Spleen (tissue), 7 donors: ENCODE results near the gene LRP1B.

Source experiments
- POLR2AphosphoS5 ChIP-seq, 3 donors: sonication (generic); formaldehyde crosslinking; IDR thresholded peaks; one replicate each; pipeline ENCODE4 v1.5.1; 2017; ENCODE audit warnings: antibody characterized with exemption in 3 of 3
- TF ChIP-seq, protein P1 (sequence below), 11 experiments: fragments of 200-600 bp in 7 of 11; fragments of 450-650 bp in 4 of 11; sonication (generic) in 4 of 11; IDR thresholded peaks in 8 of 11; conservative IDR thresholded peaks in 3 of 11; 1 replicate in 7 of 11; 2 replicates in 4 of 11; pipeline versions ENCODE4 v1.4.0 to v1.8.0; 2016 to 2021; ENCODE audit warnings: antibody characterized with exemption in 11 of 11, inconsistent platforms in 4 of 11, mild to moderate bottlenecking in 1 of 11
- donor health status: DM: no; HTN: no; CAD: no; lungs with moderate emphysema.
- donor health status: DM: no; HTN: no; CAD: no.
- donor health status: DM: no; HTN: no; CAD: no.

DNA sequence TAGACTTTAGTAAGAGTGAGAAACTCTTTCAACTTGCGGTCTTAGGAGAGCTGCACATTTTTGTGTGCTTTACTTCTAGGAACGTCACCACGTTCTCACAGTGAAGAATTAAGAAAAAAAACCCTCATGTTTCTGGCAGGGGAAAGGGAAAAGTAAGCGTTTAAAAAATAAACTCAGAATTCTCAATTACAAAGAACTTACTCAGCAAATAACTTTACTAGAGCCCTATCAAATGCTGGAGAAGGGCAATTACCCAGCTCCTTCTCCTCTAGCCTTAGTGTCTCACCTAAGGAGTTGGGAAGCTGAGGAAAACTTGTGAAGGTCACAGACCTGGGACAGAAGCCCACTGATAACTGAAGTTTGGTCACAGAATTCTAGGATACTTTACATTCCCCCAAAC lies 1500.3 kb downstream of the LRP1B start:
- TF ChIP-seq POLR2AphosphoS5 (IDR thresholded peaks at IDR 0.05) = no peak
- TF ChIP-seq, protein P1, sequence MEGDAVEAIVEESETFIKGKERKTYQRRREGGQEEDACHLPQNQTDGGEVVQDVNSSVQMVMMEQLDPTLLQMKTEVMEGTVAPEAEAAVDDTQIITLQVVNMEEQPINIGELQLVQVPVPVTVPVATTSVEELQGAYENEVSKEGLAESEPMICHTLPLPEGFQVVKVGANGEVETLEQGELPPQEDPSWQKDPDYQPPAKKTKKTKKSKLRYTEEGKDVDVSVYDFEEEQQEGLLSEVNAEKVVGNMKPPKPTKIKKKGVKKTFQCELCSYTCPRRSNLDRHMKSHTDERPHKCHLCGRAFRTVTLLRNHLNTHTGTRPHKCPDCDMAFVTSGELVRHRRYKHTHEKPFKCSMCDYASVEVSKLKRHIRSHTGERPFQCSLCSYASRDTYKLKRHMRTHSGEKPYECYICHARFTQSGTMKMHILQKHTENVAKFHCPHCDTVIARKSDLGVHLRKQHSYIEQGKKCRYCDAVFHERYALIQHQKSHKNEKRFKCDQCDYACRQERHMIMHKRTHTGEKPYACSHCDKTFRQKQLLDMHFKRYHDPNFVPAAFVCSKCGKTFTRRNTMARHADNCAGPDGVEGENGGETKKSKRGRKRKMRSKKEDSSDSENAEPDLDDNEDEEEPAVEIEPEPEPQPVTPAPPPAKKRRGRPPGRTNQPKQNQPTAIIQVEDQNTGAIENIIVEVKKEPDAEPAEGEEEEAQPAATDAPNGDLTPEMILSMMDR (IDR thresholded peaks at IDR 0.05 in 8 of 11, conservative IDR thresholded peaks at IDR 0.05 in 3 of 11) = no peak
